GM23248 (cell line): ENCODE measurements around the gene ZSWIM9. TPM values are rescaled to one million over a fixed set of nuclear protein-coding genes. Genes with fewer than 3 reads are reported as not detected.

Experiments
- DNase-seq: peaks from one replicate; pipeline ENCODE4 v3.0.0-alpha.2; 2015
- H2AFZ ChIP-seq: fragments of 200-600 bp; sonication (generic); 2 replicates; pipeline ENCODE4 v1.6.1; 2016; ENCODE audit warnings: antibody characterized with exemption
- H3F3A ChIP-seq: fragments of 200-600 bp; sonication (generic); 2 replicates; pipeline ENCODE4 v1.6.1; 2016; ENCODE audit warnings: mild to moderate bottlenecking, antibody characterized with exemption, mixed run types; ENCODE audit not compliant: insufficient read depth
- H3K27ac ChIP-seq: fragments of 200-600 bp; sonication (generic); 2 replicates; pipeline ENCODE4 v1.5.1; 2016; ENCODE audit warnings: mild to moderate bottlenecking
- H3K27me3 ChIP-seq: fragments of 200-600 bp; sonication (generic); replicated peaks from 2 replicates; pipeline ENCODE4 v1.6.1; 2016; ENCODE audit warnings: mild to moderate bottlenecking; ENCODE audit not compliant: insufficient read depth
- H3K36me3 ChIP-seq: fragments of 200-600 bp; sonication (generic); 2 replicates; pipeline ENCODE4 v1.6.1; 2016; ENCODE audit warnings: low read depth, mild to moderate bottlenecking
- H3K4me1 ChIP-seq: fragments of 200-600 bp; sonication (generic); 2 replicates; pipeline ENCODE4 v1.6.1; 2016; ENCODE audit warnings: mild to moderate bottlenecking; ENCODE audit not compliant: insufficient read depth
- H3K4me2 ChIP-seq: fragments of 200-600 bp; sonication (generic); one replicate; pipeline ENCODE4 v1.6.1; 2016; ENCODE audit warnings: mild to moderate bottlenecking; ENCODE audit not compliant: unreplicated experiment
- H3K4me3 ChIP-seq: fragments of 200-600 bp; sonication (generic); 2 replicates; pipeline ENCODE4 v1.5.1; 2016; ENCODE audit warnings: mild to moderate bottlenecking
- H3K79me2 ChIP-seq: fragments of 200-600 bp; sonication (generic); 2 replicates; pipeline ENCODE4 v1.6.1; 2016; ENCODE audit warnings: mild to moderate bottlenecking; ENCODE audit not compliant: insufficient read depth
- H3K9ac ChIP-seq: fragments of 200-600 bp; sonication (generic); 2 replicates; pipeline ENCODE4 v1.6.1; 2016; ENCODE audit warnings: mild to moderate bottlenecking
- H3K9me2 ChIP-seq: fragments of 200-600 bp; sonication (generic); 2 replicates; pipeline ENCODE4 v1.6.1; 2016; ENCODE audit warnings: mixed run types, mild to moderate bottlenecking, moderate library complexity; ENCODE audit not compliant: insufficient read depth
- H3K9me3 ChIP-seq: fragments of 200-600 bp; sonication (generic); one replicate; pipeline ENCODE4 v1.6.1; 2017; ENCODE audit warnings: low read depth
- H4K20me1 ChIP-seq: fragments of 200-600 bp; sonication (generic); 2 replicates; pipeline ENCODE4 v1.6.0; 2016; ENCODE audit not compliant: insufficient read depth
- EZH2 ChIP-seq: fragments of 200-600 bp; sonication (generic); IDR thresholded peaks from 2 replicates; pipeline ENCODE4 v1.6.1; 2018; ENCODE audit warnings: antibody characterized with exemption, mild to moderate bottlenecking; ENCODE audit not compliant: insufficient read depth, poor library complexity, severe bottlenecking
- EZH2phosphoT487 ChIP-seq: fragments of 200-600 bp; sonication (generic); IDR thresholded peaks from 2 replicates; pipeline ENCODE4 v1.6.1; 2018; ENCODE audit warnings: antibody characterized with exemption, moderate library complexity, mild to moderate bottlenecking, low read depth; ENCODE audit not compliant: insufficient read depth
- WGBS, 2 experiments: methylation state at CpG; one replicate each; pipeline ENCODE4 v1.1.6; 2015 to 2017; ENCODE audit warnings: low lambda C conversion rate in 2 of 2, low coverage in 1 of 2; ENCODE audit errors: missing lambda C conversion rate in 2 of 2; 5-methylcytosine and 5-hydroxymethylcytosine counted together
- in situ Hi-C: fragments of 300-500 bp; cut with MboI; formaldehyde crosslinking; loops from 2 replicates; pipeline ENCODE4 v1.15.0; 2020
- polyA plus RNA-seq: library from polyadenylated mRNA; unstranded; fragments of >200 nt; fragmentation: Nextera tagmentation; extraction: Ambion mirVana; gene quantifications from 2 replicates; pipeline ENCODE4 v1.2.1, GENCODE V29; 2016
- total RNA-seq: library from RNA; depleted of rRNA; stranded (reverse); fragments of >200 nt; shearing (Covaris generic); gene quantifications from 2 replicates; pipeline ENCODE4 v1.2.3, GENCODE V29; 2014

The ZSWIM9 gene
- total and polyA plus RNA-seq, 2 experiments from 2014 or later = 0.88 to 4.3 TPM

DNA sequence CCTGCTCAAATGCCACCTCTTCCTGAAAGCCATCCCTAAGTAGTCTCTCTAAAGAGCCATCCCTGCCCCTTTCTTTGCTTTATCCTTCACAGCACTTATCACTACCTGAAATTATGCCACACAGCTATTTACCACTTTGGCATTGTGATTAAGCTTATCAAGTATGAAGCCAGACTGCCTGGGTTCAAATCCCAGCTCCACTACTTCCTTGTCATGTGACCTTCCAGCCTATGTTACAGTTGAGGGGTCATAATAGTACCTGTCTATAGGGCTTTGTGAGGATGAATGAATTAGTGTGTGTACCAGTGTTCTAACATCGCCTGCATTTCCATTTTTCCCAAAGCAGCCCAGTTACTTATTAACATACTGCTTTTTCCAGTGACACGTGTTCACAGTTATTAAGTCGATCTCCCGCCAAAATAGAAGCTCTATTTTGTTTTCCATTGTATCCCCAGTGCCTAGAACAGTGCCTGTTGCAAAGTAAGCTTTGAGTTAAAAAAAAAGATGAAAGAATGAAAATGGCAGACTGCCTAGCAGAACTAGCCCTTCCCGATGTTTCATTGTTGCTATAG lies 32.8 kb downstream of the ZSWIM9 start:
- peak overlapping the region; percentile 95 for H3K4me3 ChIP-seq
- peaks cover 15% of the 10 kb centered on the region for H3K79me2 ChIP-seq
- 12 to 15% methylated on average over 5 of the region's 5 CpGs for WGBS, 2 experiments
- no peaks in the 10 kb centered on the region for H3K27me3 ChIP-seq
- no peak for DNase-seq
- H3F3A ChIP-seq = no peaks in the 10 kb centered on the region
- no peaks in the 10 kb centered on the region for H3K9me3 ChIP-seq
- in situ Hi-C loops = no loop called here
- H3K36me3 ChIP-seq = no peaks in the 10 kb centered on the region
- peak overlapping the region; percentile 92 for H3K4me2 ChIP-seq
- peaks cover 5% of the 10 kb centered on the region for H3K4me1 ChIP-seq
- H2AFZ ChIP-seq = peak overlapping the region; percentile 94
- no peaks in the 10 kb centered on the region for H3K9me2 ChIP-seq
- peak overlapping the region; percentile 79 for H3K27ac ChIP-seq
- TF ChIP-seq EZH2 (no peak), EZH2phosphoT487 (no peak)
- peak overlapping the region; percentile 89 for H3K9ac ChIP-seq
- no peaks in the 10 kb centered on the region for H4K20me1 ChIP-seq

DNA sequence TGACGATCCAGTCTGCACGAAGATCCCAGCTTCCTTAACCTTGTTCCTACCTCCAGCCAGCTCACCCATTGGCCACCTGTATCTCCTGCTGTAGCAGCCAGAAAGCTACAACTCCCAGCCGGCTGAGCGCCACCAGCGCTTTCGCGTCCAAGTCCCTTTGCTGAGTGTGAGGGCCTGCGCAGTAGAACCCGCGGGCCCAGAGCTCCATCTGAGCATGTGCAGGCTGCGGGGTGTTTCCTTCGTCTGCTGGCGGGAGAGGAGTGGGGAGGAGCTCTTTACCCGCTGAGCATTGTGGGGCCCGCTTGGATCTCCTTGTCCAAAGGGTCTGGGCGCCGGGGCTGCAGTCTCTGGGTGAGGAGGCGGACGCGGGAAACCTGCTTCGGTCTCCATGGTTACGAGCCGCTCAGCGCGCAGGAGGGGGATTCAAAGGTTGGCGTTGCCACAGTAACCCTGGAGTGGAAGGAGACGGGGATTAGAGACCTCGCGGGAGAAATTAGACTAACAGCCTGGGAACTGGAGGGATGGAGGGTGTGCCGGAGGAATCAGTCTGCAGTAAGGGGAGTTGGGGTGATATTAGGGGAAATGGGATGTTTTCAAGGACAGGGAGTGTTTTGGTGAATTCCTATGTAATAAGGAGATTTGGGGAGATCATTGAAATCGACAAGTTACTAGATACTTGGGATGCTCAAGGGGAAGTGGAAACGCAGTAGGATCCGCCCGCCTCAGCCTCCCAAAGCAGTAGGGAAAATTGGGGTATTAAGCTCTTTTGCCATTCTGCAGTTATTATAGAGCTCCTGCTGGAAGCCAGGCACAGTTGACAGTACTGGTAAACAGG lies 33.5 kb downstream of the ZSWIM9 start:
- peak overlapping the region; percentile 79 for H3K27ac ChIP-seq
- peak overlapping the region; percentile 94 for H2AFZ ChIP-seq
- in situ Hi-C loops = no loop called here
- H3K27me3 ChIP-seq = no peaks in the 10 kb centered on the region
- WGBS, 2 experiments = 0 to 1% methylated on average over 34 of the region's 34 CpGs
- H3K79me2 ChIP-seq = peaks cover 15% of the 10 kb centered on the region
- H3F3A ChIP-seq = no peaks in the 10 kb centered on the region
- peak; percentile 97 for DNase-seq
- H3K36me3 ChIP-seq = no peaks in the 10 kb centered on the region
- no peaks in the 10 kb centered on the region for H3K9me3 ChIP-seq
- H3K9me2 ChIP-seq = no peaks in the 10 kb centered on the region
- peaks cover 5% of the 10 kb centered on the region for H3K4me1 ChIP-seq
- H3K4me2 ChIP-seq = peak overlapping the region; percentile 92
- peak overlapping the region; percentile 89 for H3K9ac ChIP-seq
- H3K4me3 ChIP-seq = peak overlapping the region; percentile 95
- TF ChIP-seq EZH2phosphoT487 (no peak), EZH2 (no peak)
- H4K20me1 ChIP-seq = no peaks in the 10 kb centered on the region

DNA sequence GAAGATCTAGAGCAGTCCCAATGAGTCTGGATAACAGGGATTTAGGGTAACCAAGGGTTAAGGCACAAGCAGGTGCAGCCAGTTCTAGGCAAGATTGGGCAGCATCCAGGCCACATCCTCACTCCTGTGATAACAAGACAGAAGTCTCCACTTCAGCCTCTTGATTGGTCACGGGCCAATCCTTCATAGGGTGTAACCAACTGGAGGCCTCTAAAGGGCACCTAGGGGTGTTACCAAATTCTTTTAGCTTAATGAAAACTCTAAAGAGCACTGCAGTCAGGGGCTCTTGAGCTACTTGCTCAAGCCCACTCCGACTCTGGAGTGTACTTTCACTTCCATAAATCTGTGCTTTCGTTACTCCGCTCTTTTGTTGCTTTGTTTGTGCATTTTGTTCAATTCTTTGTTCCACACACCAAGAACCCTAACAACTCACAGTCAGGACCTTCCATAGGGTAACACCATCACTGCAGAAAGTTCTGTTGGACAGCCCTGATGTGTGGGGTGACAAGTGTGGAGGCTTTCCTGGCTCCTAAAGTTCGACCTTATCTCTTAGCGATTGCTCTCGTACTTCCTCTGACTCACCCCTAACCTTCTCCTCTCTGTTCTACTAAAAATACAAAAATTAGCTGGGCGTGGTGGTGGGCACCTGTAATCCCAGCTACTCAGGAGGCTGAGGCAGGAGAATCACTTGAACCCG lies 36.1 kb downstream of the ZSWIM9 start:
- no peaks in the 10 kb centered on the region for H3K9me3 ChIP-seq
- peaks cover 15% of the 10 kb centered on the region for H3K79me2 ChIP-seq
- TF ChIP-seq EZH2 = no peak
- no peak for TF ChIP-seq EZH2phosphoT487
- H3K4me3 ChIP-seq = no peak overlapping the region
- no peak for DNase-seq
- H3K9me2 ChIP-seq = no peaks in the 10 kb centered on the region
- no peak overlapping the region for H2AFZ ChIP-seq
- in situ Hi-C loops = no loop called here
- H3K9ac ChIP-seq = no peak overlapping the region
- peaks cover 9% of the 10 kb centered on the region; the same call in 1 of the 2 replicates for H3F3A ChIP-seq
- H3K4me1 ChIP-seq = peaks cover 5% of the 10 kb centered on the region
- no peak overlapping the region for H3K4me2 ChIP-seq
- H3K27ac ChIP-seq = no peak overlapping the region
- 98% methylated on average over 8 to 9 of the region's 9 CpGs for WGBS, 2 experiments
- H3K27me3 ChIP-seq = no peaks in the 10 kb centered on the region
- H3K36me3 ChIP-seq = no peaks in the 10 kb centered on the region
- no peaks in the 10 kb centered on the region for H4K20me1 ChIP-seq

DNA sequence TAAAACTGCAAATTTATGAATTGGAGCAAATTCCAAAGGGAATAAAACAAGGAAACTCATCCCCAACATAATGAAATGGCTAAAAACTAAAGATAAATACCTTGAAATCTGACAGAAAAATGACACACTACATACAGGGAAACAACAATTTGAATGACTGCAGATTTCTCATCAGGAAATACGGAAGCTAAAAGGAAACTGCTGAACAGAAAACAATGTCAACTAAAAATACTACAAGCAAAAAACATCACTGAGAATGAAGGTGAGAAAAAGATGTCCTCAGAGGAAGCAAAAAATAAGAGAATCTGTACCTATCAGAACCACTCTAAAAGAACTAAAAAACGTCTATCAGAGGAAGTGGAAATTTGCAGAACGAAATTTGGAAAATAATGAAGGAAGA lies 39.5 kb downstream of the ZSWIM9 start:
- H3K9me3 ChIP-seq = no peaks in the 10 kb centered on the region
- H3K4me1 ChIP-seq = peaks cover 2% of the 10 kb centered on the region
- no peak overlapping the region for H3K4me3 ChIP-seq
- no peak for TF ChIP-seq EZH2phosphoT487
- TF ChIP-seq EZH2 = no peak
- no peak for DNase-seq
- no peaks in the 10 kb centered on the region for H3K9me2 ChIP-seq
- 81 to 83% methylated on average over 3 of the region's 3 CpGs for WGBS, 2 experiments
- H3K27me3 ChIP-seq = no peaks in the 10 kb centered on the region
- in situ Hi-C loops = no loop called here
- H3K4me2 ChIP-seq = no peak overlapping the region
- peaks cover 9% of the 10 kb centered on the region; the same call in 1 of the 2 replicates for H3F3A ChIP-seq
- no peak overlapping the region for H3K9ac ChIP-seq
- no peak overlapping the region for H2AFZ ChIP-seq
- no peak overlapping the region for H3K27ac ChIP-seq
- peaks cover 12% of the 10 kb centered on the region for H3K79me2 ChIP-seq
- no peaks in the 10 kb centered on the region for H3K36me3 ChIP-seq
- no peaks in the 10 kb centered on the region for H4K20me1 ChIP-seq
